ENCODE measurements around the gene MTHFD2L.
"Not testable (repeated sequence)": the region's sequence is repeated elsewhere in the genome, so short reads cannot be mapped to it uniquely, and the experiment has no call there.

The MTHFD2L gene

GRCh38 chr4:74125029-74125428 lies 32.9 kb upstream of the MTHFD2L start:
- ChIA-PET CTCF (no interaction called here), POLR2A (no interaction called here)
- TF ChIP-seq ZNF384 (IDR thresholded peaks at IDR 0.05) (no peak), CTBP1 (IDR thresholded peaks at IDR 0.05; ENCODE audit: borderline replicate concordance) (no peak), ELF4 (IDR thresholded peaks at IDR 0.05) (no peak), SP1 (IDR thresholded peaks at IDR 0.05) (no peak), FOXA1 (IDR thresholded peaks at IDR 0.05) (no peak), FOXK2 (IDR thresholded peaks at IDR 0.05) (no peak), PKNOX1 (IDR thresholded peaks at IDR 0.05) (no peak), L3MBTL2 (conservative IDR thresholded peaks at IDR 0.05) (no peak), BHLHE40 (IDR thresholded peaks at IDR 0.05; ENCODE audit: borderline replicate concordance) (no peak), SUZ12 (IDR thresholded peaks at IDR 0.05) (no peak), ARNT (IDR thresholded peaks at IDR 0.05) (no peak), LEF1 (IDR thresholded peaks at IDR 0.05; ENCODE audit: borderline replicate concordance) (no peak), FOXM1 (IDR thresholded peaks at IDR 0.05; ENCODE audit: borderline replicate concordance) (no peak), TARDBP (IDR thresholded peaks at IDR 0.05) (no peak), HDGF (IDR thresholded peaks at IDR 0.05; ENCODE audit: borderline replicate concordance) (no peak), NFRKB (IDR thresholded peaks at IDR 0.05) (no peak)
- DNase-seq (ENCODE audit: extremely low spot score), result no peak

- no peak for DNase-seq (ENCODE audit: extremely low spot score)
- ChIA-PET POLR2A (no interaction called here), CTCF (no interaction called here)
- no peak for TF ChIP-seq BHLHE40 (IDR thresholded peaks at IDR 0.05; ENCODE audit: borderline replicate concordance)
- no peak for TF ChIP-seq NFRKB (IDR thresholded peaks at IDR 0.05)
- no peak for TF ChIP-seq LEF1 (IDR thresholded peaks at IDR 0.05; ENCODE audit: borderline replicate concordance)
- no peak for TF ChIP-seq FOXK2 (IDR thresholded peaks at IDR 0.05)
- TF ChIP-seq ELF4 (IDR thresholded peaks at IDR 0.05), result no peak
- TF ChIP-seq FOXM1 (IDR thresholded peaks at IDR 0.05; ENCODE audit: borderline replicate concordance), result no peak
- TF ChIP-seq PKNOX1 (IDR thresholded peaks at IDR 0.05), result no peak
- TF ChIP-seq CTBP1 (IDR thresholded peaks at IDR 0.05; ENCODE audit: borderline replicate concordance), result no peak
- TF ChIP-seq ZNF384 (IDR thresholded peaks at IDR 0.05), result no peak
- no peak for TF ChIP-seq TARDBP (IDR thresholded peaks at IDR 0.05)
- TF ChIP-seq HDGF (IDR thresholded peaks at IDR 0.05; ENCODE audit: borderline replicate concordance), result no peak
- TF ChIP-seq SP1 (IDR thresholded peaks at IDR 0.05), result no peak
- no peak for TF ChIP-seq L3MBTL2 (conservative IDR thresholded peaks at IDR 0.05)
- TF ChIP-seq ARNT (IDR thresholded peaks at IDR 0.05), result no peak
Observed at GRCh38 chr4:74127745-74128144, 30.2 kb upstream of the MTHFD2L start.

- CTCF ChIA-PET; POLR2A ChIA-PET; DNase-seq (ENCODE audit: extremely low spot score): not testable (repeated sequence)
Observed at GRCh38 chr4:74130843-74131242, 27.1 kb upstream of the MTHFD2L start.

- CTCF ChIA-PET, result not testable (repeated sequence)
Observed at GRCh38 chr4:74132188-74132587, 25.7 kb upstream of the MTHFD2L start.

GRCh38 chr4:74132944-74133343 lies 25.0 kb upstream of the MTHFD2L start:
- POLR2A ChIA-PET, result no interaction called here
- no peak for DNase-seq (ENCODE audit: extremely low spot score)
- TF ChIP-seq NFRKB (IDR thresholded peaks at IDR 0.05) (no peak), ZNF384 (IDR thresholded peaks at IDR 0.05) (no peak), CTBP1 (IDR thresholded peaks at IDR 0.05; ENCODE audit: borderline replicate concordance) (no peak), SP1 (IDR thresholded peaks at IDR 0.05) (no peak)
- CTCF ChIA-PET, result interaction anchor here (0.6 to 1.3 kb wide), 4 partner anchors 34 to 434 kb away, joined by 3 to 5 read pairs (median 3); partner anchors contain the start of genes CXCL2 and CXCL3

More at GRCh38 chr4:74132188-74132587, 25.7 kb upstream of the MTHFD2L start:
- DNase-seq (ENCODE audit: extremely low spot score); POLR2A ChIA-PET: not testable (repeated sequence)

GRCh38 chr4:74133786-74134499 lies 24.0 kb upstream of the MTHFD2L start:
- DNase-seq (ENCODE audit: extremely low spot score), result peak; percentile 72
- TF ChIP-seq CTBP1 (IDR thresholded peaks at IDR 0.05; ENCODE audit: borderline replicate concordance) (no peak), FOXK2 (IDR thresholded peaks at IDR 0.05) (no peak), HDGF (IDR thresholded peaks at IDR 0.05; ENCODE audit: borderline replicate concordance) (no peak), FOXM1 (IDR thresholded peaks at IDR 0.05; ENCODE audit: borderline replicate concordance) (no peak), NFRKB (IDR thresholded peaks at IDR 0.05) (no peak), L3MBTL2 (conservative IDR thresholded peaks at IDR 0.05) (no peak), ARNT (IDR thresholded peaks at IDR 0.05) (no peak), TARDBP (IDR thresholded peaks at IDR 0.05) (no peak), ZNF384 (IDR thresholded peaks at IDR 0.05) (no peak), FOXA1 (IDR thresholded peaks at IDR 0.05) (no peak), BHLHE40 (IDR thresholded peaks at IDR 0.05; ENCODE audit: borderline replicate concordance) (no peak), SP1 (IDR thresholded peaks at IDR 0.05) (no peak), LEF1 (IDR thresholded peaks at IDR 0.05; ENCODE audit: borderline replicate concordance) (no peak), PKNOX1 (IDR thresholded peaks at IDR 0.05) (no peak), ELF4 (IDR thresholded peaks at IDR 0.05) (no peak), SUZ12 (IDR thresholded peaks at IDR 0.05) (no peak)
- CTCF ChIA-PET, result interaction anchor here (0.6 to 1.3 kb wide), 10 partner anchors 19 to 754 kb away, joined by 3 to 5 read pairs (median 4); partner anchors contain the start of genes CXCL3 and CXCL5
- POLR2A ChIA-PET, result interaction anchor here (0.6 to 1.0 kb wide), 2 partner anchors 35 to 144 kb away, joined by 3 to 4 read pairs; partner anchors contain the start of gene CXCL2

All from HEK293T (cell line).